ENCODE data around the gene C9.

DNA sequence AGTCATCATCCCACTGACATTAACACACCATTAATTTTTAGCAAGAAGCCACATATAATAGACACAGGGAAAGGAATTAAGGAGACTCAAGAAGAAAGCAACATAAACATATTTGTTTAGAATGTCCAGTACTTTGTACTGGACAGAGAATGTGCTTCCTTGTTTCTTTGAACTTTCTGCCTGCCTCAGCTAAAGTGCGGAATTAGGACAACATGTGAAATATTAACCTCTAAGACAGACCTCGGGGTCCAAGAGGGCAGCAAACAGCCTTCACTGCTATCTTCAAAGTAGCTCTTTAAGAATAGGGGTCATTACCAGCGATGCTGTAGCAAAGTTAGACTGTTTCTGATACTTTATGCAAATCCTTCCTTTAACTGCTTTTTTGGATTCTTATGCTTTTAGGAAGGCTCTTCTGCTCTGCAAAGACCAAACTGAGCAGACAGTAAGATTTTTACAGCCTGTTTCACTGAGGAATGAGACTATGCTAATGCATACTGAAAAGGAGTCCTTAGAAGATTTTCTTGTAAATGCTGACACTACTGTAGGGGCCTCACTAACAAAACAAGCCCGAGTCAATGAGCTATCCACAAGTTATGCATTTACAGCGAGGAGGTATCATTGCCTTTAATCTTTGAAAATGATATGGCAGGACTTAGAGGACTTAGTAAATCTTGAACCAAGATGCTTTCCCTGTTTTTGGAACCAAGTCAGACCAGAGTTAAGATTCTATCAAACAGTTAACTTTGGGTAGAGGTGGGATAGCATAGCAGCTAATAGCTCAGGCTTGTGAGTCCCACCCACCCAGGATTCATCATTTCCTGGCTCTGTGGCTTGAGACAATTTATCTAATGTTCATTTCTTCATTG, 36.7 kb upstream of the C9 start:
- TF ChIP-seq, protein P1, sequence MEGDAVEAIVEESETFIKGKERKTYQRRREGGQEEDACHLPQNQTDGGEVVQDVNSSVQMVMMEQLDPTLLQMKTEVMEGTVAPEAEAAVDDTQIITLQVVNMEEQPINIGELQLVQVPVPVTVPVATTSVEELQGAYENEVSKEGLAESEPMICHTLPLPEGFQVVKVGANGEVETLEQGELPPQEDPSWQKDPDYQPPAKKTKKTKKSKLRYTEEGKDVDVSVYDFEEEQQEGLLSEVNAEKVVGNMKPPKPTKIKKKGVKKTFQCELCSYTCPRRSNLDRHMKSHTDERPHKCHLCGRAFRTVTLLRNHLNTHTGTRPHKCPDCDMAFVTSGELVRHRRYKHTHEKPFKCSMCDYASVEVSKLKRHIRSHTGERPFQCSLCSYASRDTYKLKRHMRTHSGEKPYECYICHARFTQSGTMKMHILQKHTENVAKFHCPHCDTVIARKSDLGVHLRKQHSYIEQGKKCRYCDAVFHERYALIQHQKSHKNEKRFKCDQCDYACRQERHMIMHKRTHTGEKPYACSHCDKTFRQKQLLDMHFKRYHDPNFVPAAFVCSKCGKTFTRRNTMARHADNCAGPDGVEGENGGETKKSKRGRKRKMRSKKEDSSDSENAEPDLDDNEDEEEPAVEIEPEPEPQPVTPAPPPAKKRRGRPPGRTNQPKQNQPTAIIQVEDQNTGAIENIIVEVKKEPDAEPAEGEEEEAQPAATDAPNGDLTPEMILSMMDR (IDR thresholded peaks at IDR 0.05; ENCODE audit: poor library complexity, severe bottlenecking) = no peak
- TF ChIP-seq EZH2 (IDR thresholded peaks at IDR 0.05; ENCODE audit: borderline replicate concordance, insufficient read depth, low read length, poor library complexity, severe bottlenecking) (no peak), POLR2AphosphoS5 (IDR thresholded peaks at IDR 0.05) (no peak), RAD21 (conservative IDR thresholded peaks at IDR 0.05) (no peak), MXI1 (conservative IDR thresholded peaks at IDR 0.05; ENCODE audit: poor library complexity, severe bottlenecking) (no peak)
- TF ChIP-seq, protein P2, sequence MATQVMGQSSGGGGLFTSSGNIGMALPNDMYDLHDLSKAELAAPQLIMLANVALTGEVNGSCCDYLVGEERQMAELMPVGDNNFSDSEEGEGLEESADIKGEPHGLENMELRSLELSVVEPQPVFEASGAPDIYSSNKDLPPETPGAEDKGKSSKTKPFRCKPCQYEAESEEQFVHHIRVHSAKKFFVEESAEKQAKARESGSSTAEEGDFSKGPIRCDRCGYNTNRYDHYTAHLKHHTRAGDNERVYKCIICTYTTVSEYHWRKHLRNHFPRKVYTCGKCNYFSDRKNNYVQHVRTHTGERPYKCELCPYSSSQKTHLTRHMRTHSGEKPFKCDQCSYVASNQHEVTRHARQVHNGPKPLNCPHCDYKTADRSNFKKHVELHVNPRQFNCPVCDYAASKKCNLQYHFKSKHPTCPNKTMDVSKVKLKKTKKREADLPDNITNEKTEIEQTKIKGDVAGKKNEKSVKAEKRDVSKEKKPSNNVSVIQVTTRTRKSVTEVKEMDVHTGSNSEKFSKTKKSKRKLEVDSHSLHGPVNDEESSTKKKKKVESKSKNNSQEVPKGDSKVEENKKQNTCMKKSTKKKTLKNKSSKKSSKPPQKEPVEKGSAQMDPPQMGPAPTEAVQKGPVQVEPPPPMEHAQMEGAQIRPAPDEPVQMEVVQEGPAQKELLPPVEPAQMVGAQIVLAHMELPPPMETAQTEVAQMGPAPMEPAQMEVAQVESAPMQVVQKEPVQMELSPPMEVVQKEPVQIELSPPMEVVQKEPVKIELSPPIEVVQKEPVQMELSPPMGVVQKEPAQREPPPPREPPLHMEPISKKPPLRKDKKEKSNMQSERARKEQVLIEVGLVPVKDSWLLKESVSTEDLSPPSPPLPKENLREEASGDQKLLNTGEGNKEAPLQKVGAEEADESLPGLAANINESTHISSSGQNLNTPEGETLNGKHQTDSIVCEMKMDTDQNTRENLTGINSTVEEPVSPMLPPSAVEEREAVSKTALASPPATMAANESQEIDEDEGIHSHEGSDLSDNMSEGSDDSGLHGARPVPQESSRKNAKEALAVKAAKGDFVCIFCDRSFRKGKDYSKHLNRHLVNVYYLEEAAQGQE (IDR thresholded peaks at IDR 0.05; ENCODE audit: borderline replicate concordance) = no peak

All from neural cell (in vitro differentiated cells).